SK-N-SH (cell line): ENCODE measurements around the gene TSPAN16.

Experiments
- CHD2 ChIP-seq: fragments of 150-350 bp; IDR thresholded peaks from 2 replicates; pipeline ENCODE4 v1.6.1; 2018; ENCODE audit warnings: low read length; ENCODE audit not compliant: partially characterized antibody
- CTCF ChIP-seq: fragments of 200-600 bp; sonication (generic); IDR thresholded peaks from 2 replicates; pipeline ENCODE4 v1.6.1; 2017; ENCODE audit warnings: antibody characterized with exemption, mild to moderate bottlenecking, moderate library complexity
- FOXJ3 ChIP-seq: sonication (generic); formaldehyde crosslinking; IDR thresholded peaks from 2 replicates; pipeline ENCODE4 v1.5.1; 2020; ENCODE audit warnings: mild to moderate bottlenecking, missing genetic modification reagents
- MXI1 ChIP-seq: IDR thresholded peaks from 2 replicates; pipeline ENCODE4 v1.6.1; 2012; ENCODE audit warnings: mild to moderate bottlenecking, low read depth, low read length, improper control_type of control experiment
- TAF1 ChIP-seq: IDR thresholded peaks from 2 replicates; pipeline ENCODE4 v1.6.1; 2012; ENCODE audit warnings: low read depth, mild to moderate bottlenecking, low read length, moderate library complexity, borderline replicate concordance
- YY1 ChIP-seq: IDR thresholded peaks from 2 replicates; pipeline ENCODE4 v1.4.0; 2012; ENCODE audit warnings: low read depth, mild to moderate bottlenecking
- TF ChIP-seq, protein P1 (sequence below): IDR thresholded peaks from 2 replicates; pipeline ENCODE4 v1.6.1; 2012; ENCODE audit warnings: mild to moderate bottlenecking, low read depth, low read length, moderate library complexity

DNA sequence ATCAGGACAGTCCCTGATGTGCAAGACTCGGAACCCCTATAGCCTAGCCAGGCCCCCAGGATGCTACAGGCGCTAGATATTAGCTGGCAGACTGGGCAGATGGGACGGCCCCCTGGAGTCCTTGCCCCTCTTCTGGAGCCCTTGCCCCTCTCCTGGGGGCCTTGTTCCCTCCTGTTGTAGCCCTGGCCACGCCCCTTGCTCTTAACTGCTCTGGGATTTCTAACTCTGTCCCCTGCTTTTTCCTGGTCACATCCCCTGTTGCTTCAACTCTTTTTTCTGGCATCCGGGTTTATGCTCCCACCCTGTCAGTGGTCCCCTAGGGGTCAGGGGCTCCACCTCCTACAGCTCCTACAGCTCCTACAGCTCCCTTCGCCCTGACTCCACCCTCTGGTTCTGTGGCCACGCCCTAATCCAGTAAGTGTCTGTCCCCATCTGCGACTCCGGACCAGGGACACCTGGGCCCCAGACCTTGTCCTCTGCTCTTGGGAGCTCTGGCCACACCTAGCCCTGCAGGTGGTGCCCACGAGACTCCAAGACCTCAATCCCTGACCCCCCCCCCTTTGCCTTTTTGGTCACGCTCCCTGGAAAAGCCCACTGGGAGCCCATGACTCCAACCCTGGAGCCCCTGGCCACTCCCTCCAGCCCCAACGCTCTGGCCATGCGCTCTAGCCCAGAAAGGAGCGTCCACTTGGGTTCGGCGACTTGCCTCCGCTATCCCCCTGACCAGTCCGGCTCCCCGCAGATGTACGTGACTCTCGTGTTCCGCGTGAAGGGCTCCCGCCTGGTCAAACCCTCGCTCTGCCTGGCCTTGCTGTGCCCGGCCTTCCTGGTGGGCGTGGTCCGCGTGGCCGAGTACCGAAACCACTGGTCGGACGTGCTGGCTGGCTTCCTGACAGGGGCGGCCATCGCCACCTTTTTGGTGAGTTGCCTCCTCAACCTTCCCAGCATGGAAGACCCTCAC lies 66.1 kb downstream of the TSPAN16 start:
- TF ChIP-seq TAF1: no peak
- no peak for TF ChIP-seq CHD2
- no peak for TF ChIP-seq MXI1
- TF ChIP-seq, protein P1, sequence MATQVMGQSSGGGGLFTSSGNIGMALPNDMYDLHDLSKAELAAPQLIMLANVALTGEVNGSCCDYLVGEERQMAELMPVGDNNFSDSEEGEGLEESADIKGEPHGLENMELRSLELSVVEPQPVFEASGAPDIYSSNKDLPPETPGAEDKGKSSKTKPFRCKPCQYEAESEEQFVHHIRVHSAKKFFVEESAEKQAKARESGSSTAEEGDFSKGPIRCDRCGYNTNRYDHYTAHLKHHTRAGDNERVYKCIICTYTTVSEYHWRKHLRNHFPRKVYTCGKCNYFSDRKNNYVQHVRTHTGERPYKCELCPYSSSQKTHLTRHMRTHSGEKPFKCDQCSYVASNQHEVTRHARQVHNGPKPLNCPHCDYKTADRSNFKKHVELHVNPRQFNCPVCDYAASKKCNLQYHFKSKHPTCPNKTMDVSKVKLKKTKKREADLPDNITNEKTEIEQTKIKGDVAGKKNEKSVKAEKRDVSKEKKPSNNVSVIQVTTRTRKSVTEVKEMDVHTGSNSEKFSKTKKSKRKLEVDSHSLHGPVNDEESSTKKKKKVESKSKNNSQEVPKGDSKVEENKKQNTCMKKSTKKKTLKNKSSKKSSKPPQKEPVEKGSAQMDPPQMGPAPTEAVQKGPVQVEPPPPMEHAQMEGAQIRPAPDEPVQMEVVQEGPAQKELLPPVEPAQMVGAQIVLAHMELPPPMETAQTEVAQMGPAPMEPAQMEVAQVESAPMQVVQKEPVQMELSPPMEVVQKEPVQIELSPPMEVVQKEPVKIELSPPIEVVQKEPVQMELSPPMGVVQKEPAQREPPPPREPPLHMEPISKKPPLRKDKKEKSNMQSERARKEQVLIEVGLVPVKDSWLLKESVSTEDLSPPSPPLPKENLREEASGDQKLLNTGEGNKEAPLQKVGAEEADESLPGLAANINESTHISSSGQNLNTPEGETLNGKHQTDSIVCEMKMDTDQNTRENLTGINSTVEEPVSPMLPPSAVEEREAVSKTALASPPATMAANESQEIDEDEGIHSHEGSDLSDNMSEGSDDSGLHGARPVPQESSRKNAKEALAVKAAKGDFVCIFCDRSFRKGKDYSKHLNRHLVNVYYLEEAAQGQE: no peak
- TF ChIP-seq CTCF: no peak
- no peak for TF ChIP-seq FOXJ3 (CRISPR knock-in tag)
- no peak for TF ChIP-seq YY1
